ENCODE measurements around the gene PLS1. TPM values are rescaled to one million over a fixed set of nuclear protein-coding genes. Genes with fewer than 3 reads are reported as not detected.

PLS1 gene
- total and polyA plus RNA-seq, 4 donors: 0.54 to 36.2 (median 1.0) TPM

DNA sequence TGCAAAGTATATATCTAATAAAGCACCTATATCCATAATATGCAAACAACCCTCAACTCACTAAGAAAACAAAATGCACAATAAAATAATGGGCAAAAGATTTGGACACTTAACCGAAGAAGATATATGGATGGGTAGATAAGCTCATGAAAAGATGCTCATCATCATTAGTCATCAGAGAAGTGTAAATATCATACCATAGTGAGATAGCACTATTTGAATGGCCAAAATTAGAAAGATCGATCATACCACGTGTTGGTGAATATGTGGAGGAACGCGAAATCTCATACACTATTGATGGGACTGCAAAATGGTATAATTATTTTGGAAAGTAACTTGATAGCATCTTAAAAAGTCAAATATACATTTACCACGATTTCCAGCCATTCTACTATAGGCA is 40.5 kb downstream of the PLS1 start:
- H3K27ac ChIP-seq (ENCODE audit: low read depth in 1 of 2, low read length in 2 of 2): no peak overlapping the region
- WGBS, 2 donors: 88 to 92% methylated on average over 6 of the region's 6 CpGs
- H3K4me1 ChIP-seq (ENCODE audit: control insufficient read depth in 1 of 2, insufficient read depth in 2 of 2, low read length in 2 of 2): no peaks in the 10 kb centered on the region
- H3K36me3 ChIP-seq (ENCODE audit: control insufficient read depth in 1 of 2, insufficient read depth in 2 of 2, low read length in 1 of 2): no peaks in the 10 kb centered on the region
- no peak for DNase-seq
- intact Hi-C loops (cut with DNase I): no loop called here
- no peaks in the 10 kb centered on the region for H3K9me3 ChIP-seq (ENCODE audit: control insufficient read depth, low read length)
- no peak overlapping the region for H3K4me3 ChIP-seq (ENCODE audit: low read length in 2 of 2)
- no peak for ATAC-seq (ENCODE audit: low FRiP score)
- H3K27me3 ChIP-seq (ENCODE audit: control insufficient read depth in 1 of 2, insufficient read depth in 2 of 2, low read length in 1 of 2): no peaks in the 10 kb centered on the region

DNA sequence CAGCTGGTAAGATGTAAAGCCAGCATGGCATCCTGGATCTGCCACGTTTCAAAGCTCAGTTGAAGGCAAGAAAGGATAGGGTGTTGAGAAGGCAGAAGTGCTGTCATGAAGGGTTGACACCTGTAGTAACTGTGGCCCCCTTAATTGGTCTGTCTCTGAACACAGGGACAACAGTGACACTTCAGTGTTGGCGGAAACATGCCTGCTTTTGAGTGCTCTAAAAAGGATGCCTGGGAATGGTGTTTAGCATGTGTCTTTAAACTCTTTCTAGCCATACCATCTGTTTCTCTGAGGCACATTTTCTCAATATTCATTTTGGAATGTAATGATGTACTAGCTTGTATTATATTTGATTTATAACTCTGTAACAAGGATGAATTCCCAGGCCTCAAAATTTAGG is 42.1 kb downstream of the PLS1 start:
- no peaks in the 10 kb centered on the region for H3K4me1 ChIP-seq (ENCODE audit: control insufficient read depth in 1 of 2, insufficient read depth in 2 of 2, low read length in 2 of 2)
- WGBS, 2 donors: 50 to 66% methylated on average over 2 of the region's 2 CpGs
- no peak overlapping the region for H3K27ac ChIP-seq (ENCODE audit: low read depth in 1 of 2, low read length in 2 of 2)
- H3K36me3 ChIP-seq (ENCODE audit: control insufficient read depth in 1 of 2, insufficient read depth in 2 of 2, low read length in 1 of 2): no peaks in the 10 kb centered on the region
- ATAC-seq (ENCODE audit: low FRiP score) (no peak), DNase-seq (no peak)
- no peak overlapping the region for H3K4me3 ChIP-seq (ENCODE audit: low read length in 2 of 2)
- H3K9me3 ChIP-seq (ENCODE audit: control insufficient read depth, low read length): no peaks in the 10 kb centered on the region
- intact Hi-C loops (cut with DNase I): no loop called here
- no peaks in the 10 kb centered on the region for H3K27me3 ChIP-seq (ENCODE audit: control insufficient read depth in 1 of 2, insufficient read depth in 2 of 2, low read length in 1 of 2)

DNA sequence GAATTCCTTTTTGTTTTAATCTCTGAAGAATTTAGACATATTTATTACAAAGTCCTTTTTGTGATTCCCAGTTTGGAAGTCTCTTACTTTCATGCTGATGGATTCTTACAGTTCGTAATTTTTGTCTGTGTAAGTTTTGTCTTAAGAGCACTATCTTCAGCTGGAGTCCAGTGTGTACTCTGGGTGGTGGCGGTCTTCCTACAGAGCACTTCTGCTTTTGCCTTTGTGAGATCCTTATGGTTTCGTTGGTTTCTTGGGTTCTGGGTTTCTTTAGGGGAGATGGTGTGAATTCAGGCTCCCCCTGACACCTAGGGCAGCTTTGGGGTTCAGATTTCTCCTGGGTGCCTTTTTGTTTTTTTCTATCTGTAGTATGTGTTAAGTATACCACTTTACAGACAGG is 45.3 kb downstream of the PLS1 start:
- Histone ChIP-seq H3K27me3 (ENCODE audit: control insufficient read depth in 1 of 2, insufficient read depth in 2 of 2, low read length in 1 of 2) (no peaks in the 10 kb centered on the region), H3K27ac (ENCODE audit: low read depth in 1 of 2, low read length in 2 of 2) (no peak overlapping the region), H3K4me1 (ENCODE audit: control insufficient read depth in 1 of 2, insufficient read depth in 2 of 2, low read length in 2 of 2) (no peaks in the 10 kb centered on the region), H3K4me3 (ENCODE audit: low read length in 2 of 2) (no peak overlapping the region), H3K9me3 (ENCODE audit: control insufficient read depth, low read length) (no peaks in the 10 kb centered on the region), H3K36me3 (ENCODE audit: control insufficient read depth in 1 of 2, insufficient read depth in 2 of 2, low read length in 1 of 2) (no peaks in the 10 kb centered on the region)
- intact Hi-C loops (cut with DNase I): no loop called here
- no peak for ATAC-seq (ENCODE audit: low FRiP score)
- WGBS, 2 donors: 74 to 83% methylated on average over 3 of the region's 3 CpGs
- no peak for DNase-seq

DNA sequence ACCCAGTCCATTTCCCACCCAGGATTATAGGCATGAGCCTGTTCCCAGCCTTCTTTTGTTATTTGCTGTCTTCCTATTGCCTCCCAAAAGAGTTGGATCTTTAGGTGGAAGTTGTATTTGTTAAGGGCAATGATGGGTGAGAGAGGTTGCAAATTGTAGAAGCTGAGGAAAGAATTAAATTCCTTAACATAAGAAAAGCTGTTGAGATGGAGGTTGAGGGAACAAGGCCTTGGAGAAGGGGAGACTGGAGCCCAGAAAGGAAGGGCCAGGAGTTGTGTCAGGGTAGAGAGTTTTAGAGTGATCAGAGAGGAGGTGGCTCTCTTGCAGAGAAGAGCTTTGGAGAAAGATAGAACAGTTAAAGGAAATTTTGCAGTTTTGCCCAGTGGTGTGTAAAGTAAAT is 46.8 kb downstream of the PLS1 start:
- no peak overlapping the region for H3K27ac ChIP-seq (ENCODE audit: low read depth in 1 of 2, low read length in 2 of 2)
- intact Hi-C loops (cut with DNase I): no loop called here
- H3K27me3 ChIP-seq (ENCODE audit: control insufficient read depth in 1 of 2, insufficient read depth in 2 of 2, low read length in 1 of 2): no peaks in the 10 kb centered on the region
- H3K4me3 ChIP-seq (ENCODE audit: low read length in 2 of 2): no peak overlapping the region
- no peaks in the 10 kb centered on the region for H3K4me1 ChIP-seq (ENCODE audit: control insufficient read depth in 1 of 2, insufficient read depth in 2 of 2, low read length in 2 of 2)
- no peaks in the 10 kb centered on the region for H3K9me3 ChIP-seq (ENCODE audit: control insufficient read depth, low read length)
- DNase-seq (no peak), ATAC-seq (ENCODE audit: low FRiP score) (no peak)
- H3K36me3 ChIP-seq (ENCODE audit: control insufficient read depth in 1 of 2, insufficient read depth in 2 of 2, low read length in 1 of 2): no peaks in the 10 kb centered on the region

DNA sequence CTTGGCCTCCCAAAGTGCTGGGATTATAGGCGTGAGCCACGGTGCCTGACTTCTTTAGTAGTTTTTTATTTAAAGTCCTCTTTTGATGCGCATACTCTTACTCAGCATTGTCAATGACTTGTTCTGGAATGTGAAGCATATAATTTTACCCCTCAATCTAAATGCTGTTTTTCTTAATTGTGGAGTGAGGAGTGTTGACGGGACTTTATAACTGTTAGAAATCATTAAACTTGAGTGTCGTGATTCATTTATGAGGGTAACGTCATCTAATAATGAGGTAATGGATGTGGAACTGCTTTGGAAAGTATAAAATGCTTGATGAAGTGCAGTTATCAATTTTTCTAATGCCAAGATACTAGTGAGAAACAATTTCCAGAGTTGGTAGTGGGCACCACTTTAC is 48.3 kb downstream of the PLS1 start:
- no peak overlapping the region for H3K27ac ChIP-seq (ENCODE audit: low read depth in 1 of 2, low read length in 2 of 2)
- intact Hi-C loops (cut with DNase I): no loop called here
- H3K4me1 ChIP-seq (ENCODE audit: control insufficient read depth in 1 of 2, insufficient read depth in 2 of 2, low read length in 2 of 2): no peaks in the 10 kb centered on the region
- H3K27me3 ChIP-seq (ENCODE audit: control insufficient read depth in 1 of 2, insufficient read depth in 2 of 2, low read length in 1 of 2): no peaks in the 10 kb centered on the region
- no peak overlapping the region for H3K4me3 ChIP-seq (ENCODE audit: low read length in 2 of 2)
- ATAC-seq (ENCODE audit: low FRiP score): no peak
- DNase-seq: no peak
- no peaks in the 10 kb centered on the region for H3K9me3 ChIP-seq (ENCODE audit: control insufficient read depth, low read length)
- H3K36me3 ChIP-seq (ENCODE audit: control insufficient read depth in 1 of 2, insufficient read depth in 2 of 2, low read length in 1 of 2): no peaks in the 10 kb centered on the region
- 77 to 80% methylated on average over 6 of the region's 6 CpGs for WGBS, 2 donors

DNA sequence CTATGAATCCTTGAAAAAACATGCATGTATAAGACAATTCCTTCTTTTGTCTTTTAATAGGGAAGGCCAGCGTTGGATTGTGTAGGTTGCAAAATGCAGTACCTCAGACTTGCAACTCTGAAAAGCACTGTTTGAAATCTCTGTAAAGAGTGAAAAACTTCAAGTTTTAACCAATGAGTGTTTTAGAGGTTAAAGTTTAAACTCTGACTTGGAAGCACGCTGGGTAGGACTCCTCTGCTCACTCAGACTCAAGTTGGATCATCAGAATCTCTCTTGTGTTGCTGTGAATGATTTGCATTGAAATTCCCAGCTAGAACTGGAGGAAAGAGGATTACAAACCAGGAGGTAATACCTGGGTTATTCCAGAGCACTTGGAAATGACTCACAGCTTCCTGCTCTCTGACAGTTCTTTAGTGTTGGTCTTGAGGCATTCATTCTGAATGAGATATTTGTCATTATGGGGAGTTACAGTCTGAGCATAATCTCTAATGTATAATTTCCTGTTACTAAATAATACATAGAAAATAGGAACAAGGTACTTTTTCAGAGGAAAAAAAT is 49.1 kb downstream of the PLS1 start:
- DNase-seq (no peak), ATAC-seq (ENCODE audit: low FRiP score) (no peak)
- H3K4me3 ChIP-seq (ENCODE audit: low read length in 2 of 2): no peak overlapping the region
- no peaks in the 10 kb centered on the region for H3K36me3 ChIP-seq (ENCODE audit: control insufficient read depth in 1 of 2, insufficient read depth in 2 of 2, low read length in 1 of 2)
- no peaks in the 10 kb centered on the region for H3K27me3 ChIP-seq (ENCODE audit: control insufficient read depth in 1 of 2, insufficient read depth in 2 of 2, low read length in 1 of 2)
- no peaks in the 10 kb centered on the region for H3K4me1 ChIP-seq (ENCODE audit: control insufficient read depth in 1 of 2, insufficient read depth in 2 of 2, low read length in 2 of 2)
- intact Hi-C loops (cut with DNase I): no loop called here
- H3K27ac ChIP-seq (ENCODE audit: low read depth in 1 of 2, low read length in 2 of 2): no peak overlapping the region
- H3K9me3 ChIP-seq (ENCODE audit: control insufficient read depth, low read length): no peaks in the 10 kb centered on the region
- WGBS, 2 donors: 77 to 80% methylated on average over 2 of the region's 2 CpGs

DNA sequence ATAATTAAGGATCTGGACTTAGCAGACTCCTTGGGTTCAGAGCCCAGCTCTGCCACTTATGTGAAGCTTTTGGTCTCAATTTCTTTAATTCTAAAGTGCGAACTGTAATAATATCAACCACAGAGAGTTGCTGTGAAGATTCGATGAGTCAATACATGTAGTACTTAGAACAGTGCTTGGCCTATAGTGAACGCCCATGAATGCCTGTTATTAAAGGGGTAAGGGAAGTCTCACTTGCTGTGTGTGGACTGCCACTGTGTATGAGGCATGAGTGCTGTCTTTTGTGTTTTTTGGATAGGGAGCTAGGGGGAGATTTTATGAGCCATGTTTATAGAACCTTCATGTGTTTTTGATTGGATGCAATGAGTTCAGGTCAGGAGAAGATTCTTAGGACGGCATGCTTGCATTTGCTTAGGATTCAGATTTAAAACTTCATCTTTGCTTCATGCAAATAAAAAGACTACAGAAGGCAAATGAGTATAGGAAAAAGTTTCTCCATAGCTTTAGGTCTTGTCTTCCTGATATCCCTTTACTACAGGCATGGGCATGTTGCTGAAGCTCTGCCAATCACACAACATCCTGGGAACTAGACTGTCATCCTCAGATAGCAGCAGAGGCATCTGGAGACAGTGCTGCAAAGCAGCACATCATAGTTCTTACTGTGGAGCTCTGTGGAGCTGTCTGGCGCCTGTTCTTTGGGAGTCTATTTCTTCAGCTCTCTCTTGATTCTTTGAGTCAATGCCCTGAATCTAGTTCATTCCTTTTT is 50.0 kb downstream of the PLS1 start:
- intact Hi-C loops (cut with DNase I): no loop called here
- DNase-seq (no peak), ATAC-seq (ENCODE audit: low FRiP score) (no peak)
- no peaks in the 10 kb centered on the region for H3K36me3 ChIP-seq (ENCODE audit: control insufficient read depth in 1 of 2, insufficient read depth in 2 of 2, low read length in 1 of 2)
- H3K4me1 ChIP-seq (ENCODE audit: control insufficient read depth in 1 of 2, insufficient read depth in 2 of 2, low read length in 2 of 2): no peaks in the 10 kb centered on the region
- H3K9me3 ChIP-seq (ENCODE audit: control insufficient read depth, low read length): no peaks in the 10 kb centered on the region
- H3K27me3 ChIP-seq (ENCODE audit: control insufficient read depth in 1 of 2, insufficient read depth in 2 of 2, low read length in 1 of 2): no peaks in the 10 kb centered on the region
- H3K27ac ChIP-seq (ENCODE audit: low read depth in 1 of 2, low read length in 2 of 2): no peak overlapping the region
- 85 to 88% methylated on average over 5 of the region's 5 CpGs for WGBS, 2 donors
- H3K4me3 ChIP-seq (ENCODE audit: low read length in 2 of 2): no peak overlapping the region

DNA sequence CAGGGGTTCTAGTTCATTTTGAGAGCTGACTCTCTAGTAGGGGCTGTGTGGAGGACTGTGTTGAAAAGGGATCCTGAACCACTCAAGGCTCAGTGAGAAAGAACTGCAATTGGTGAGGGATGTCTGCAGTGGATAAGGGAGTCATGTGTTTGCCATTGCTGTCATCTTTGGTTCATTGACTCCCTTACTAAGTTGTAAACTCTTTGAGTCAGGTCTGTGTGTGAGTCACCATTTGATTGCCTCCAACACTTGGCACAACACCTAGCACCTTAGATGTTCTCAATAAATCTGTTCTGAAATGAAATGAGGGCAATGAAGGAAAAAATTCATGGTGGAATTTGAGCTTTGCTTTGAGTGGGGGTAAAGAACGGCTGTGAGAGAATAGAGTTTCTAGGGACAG is 51.7 kb downstream of the PLS1 start:
- no peaks in the 10 kb centered on the region for H3K4me1 ChIP-seq (ENCODE audit: control insufficient read depth in 1 of 2, insufficient read depth in 2 of 2, low read length in 2 of 2)
- intact Hi-C loops (cut with DNase I): no loop called here
- WGBS, 2 donors: 79 to 83% methylated on average over 1 of the region's 1 CpG
- no peaks in the 10 kb centered on the region for H3K36me3 ChIP-seq (ENCODE audit: control insufficient read depth in 1 of 2, insufficient read depth in 2 of 2, low read length in 1 of 2)
- no peaks in the 10 kb centered on the region for H3K9me3 ChIP-seq (ENCODE audit: control insufficient read depth, low read length)
- ATAC-seq (ENCODE audit: low FRiP score): no peak
- H3K27ac ChIP-seq (ENCODE audit: low read depth in 1 of 2, low read length in 2 of 2): no peak overlapping the region
- no peaks in the 10 kb centered on the region for H3K27me3 ChIP-seq (ENCODE audit: control insufficient read depth in 1 of 2, insufficient read depth in 2 of 2, low read length in 1 of 2)
- DNase-seq: no peak
- no peak overlapping the region for H3K4me3 ChIP-seq (ENCODE audit: low read length in 2 of 2)

DNA sequence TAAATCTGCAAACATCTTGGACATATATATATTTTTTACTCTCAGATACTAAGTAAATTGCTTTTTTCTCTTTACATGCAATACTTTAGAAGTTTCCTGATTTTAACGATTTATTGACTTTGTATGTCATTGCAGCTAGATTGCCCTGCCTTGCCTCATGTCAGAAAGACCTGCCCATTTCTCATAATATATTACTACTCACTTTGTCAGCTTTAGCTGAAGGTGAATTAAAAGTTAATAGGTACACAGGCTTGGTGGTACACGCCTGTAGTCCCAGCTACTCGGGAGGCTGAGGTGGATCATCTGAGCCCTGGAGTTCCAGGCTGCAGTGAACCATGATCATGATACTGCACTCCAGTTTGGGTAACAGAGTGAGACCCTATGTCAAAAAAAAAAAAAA is 52.8 kb downstream of the PLS1 start:
- no peaks in the 10 kb centered on the region for H3K27me3 ChIP-seq (ENCODE audit: control insufficient read depth in 1 of 2, insufficient read depth in 2 of 2, low read length in 1 of 2)
- intact Hi-C loops (cut with DNase I): no loop called here
- DNase-seq (no peak), ATAC-seq (ENCODE audit: low FRiP score) (no peak)
- no peak overlapping the region for H3K4me3 ChIP-seq (ENCODE audit: low read length in 2 of 2)
- no peaks in the 10 kb centered on the region for H3K36me3 ChIP-seq (ENCODE audit: control insufficient read depth in 1 of 2, insufficient read depth in 2 of 2, low read length in 1 of 2)
- WGBS, 2 donors: 93 to 94% methylated on average over 3 of the region's 3 CpGs
- no peaks in the 10 kb centered on the region for H3K4me1 ChIP-seq (ENCODE audit: control insufficient read depth in 1 of 2, insufficient read depth in 2 of 2, low read length in 2 of 2)
- H3K27ac ChIP-seq (ENCODE audit: low read depth in 1 of 2, low read length in 2 of 2): no peak overlapping the region
- H3K9me3 ChIP-seq (ENCODE audit: control insufficient read depth, low read length): no peaks in the 10 kb centered on the region
